Measurements from ENCODE around the gene NIPBL. TPM values are rescaled to one million over a fixed set of nuclear protein-coding genes. Genes with fewer than 3 reads are reported as not detected.

NIPBL gene
- total and polyA plus RNA-seq, 10 of the 15 experiments (the other 5 are each of a cell fraction or from before 2014, with no cell fraction given) = 10.4 to 50.4 (median 20.2) TPM

DNA sequence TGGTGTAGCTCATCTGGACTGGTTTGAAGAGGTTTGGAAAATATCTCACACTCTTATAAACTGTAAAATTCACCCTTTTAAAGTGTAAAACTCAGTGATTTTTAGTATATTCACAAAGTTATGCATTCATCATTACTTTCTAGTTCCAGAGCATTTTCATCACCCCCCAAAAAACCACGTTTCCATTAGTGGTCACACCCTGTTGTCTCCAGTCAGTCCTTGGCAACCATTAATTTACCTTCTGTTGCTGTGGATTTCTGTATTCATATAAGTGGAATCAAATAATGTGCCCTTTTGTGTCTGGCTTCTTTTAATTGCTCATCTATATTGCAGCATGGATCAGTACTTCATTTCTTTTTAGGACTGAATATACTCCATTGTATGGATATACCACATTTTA lies 18.4 kb downstream of the NIPBL start:
- Histone ChIP-seq H2AFZ (ENCODE audit: control insufficient read depth, low read depth, low read length) (no peak overlapping the region), H3K27me3 (replicated peaks in 1 of 2; ENCODE audit: control insufficient read depth in 2 of 2, insufficient read depth in 2 of 2, low read length in 1 of 2) (no peaks in the 10 kb centered on the region), H3K4me2 (ENCODE audit: control insufficient read depth, insufficient read depth) (no peak overlapping the region), H3K4me1 (ENCODE audit: control insufficient read depth, insufficient read depth, low read length) (no peaks in the 10 kb centered on the region), H3K27ac (ENCODE audit: control insufficient read depth, insufficient read depth) (no peak overlapping the region), H3K9ac (ENCODE audit: control insufficient read depth, insufficient read depth, low read length) (no peak overlapping the region), H3K4me3 (no peak overlapping the region), H3K9me3 (replicated peaks; ENCODE audit: control insufficient read depth, insufficient read depth, low read length) (peaks cover 7% of the 10 kb centered on the region; the same call in 2 of the 3 replicates), H3K36me3 (ENCODE audit: control insufficient read depth in 2 of 2, insufficient read depth in 2 of 2, low read length in 1 of 2) (peaks cover 0 to 1% of the 10 kb centered on the region in 2 experiments; a peak in 1 of 4 replicates), H4K20me1 (ENCODE audit: control insufficient read depth, insufficient read depth) (no peaks in the 10 kb centered on the region), H3K79me2 (ENCODE audit: control insufficient read depth, insufficient read depth, low read length) (peaks cover 81% of the 10 kb centered on the region)
- ChIA-PET RAD21 (ENCODE audit: unreplicated experiment) (no interaction called here), CTCF (interaction anchor here (0.7 to 1.0 kb wide), 2 partner anchors 10 to 27 kb away, joined by 3 read pairs; no protein-coding TSS in a partner anchor), POLR2A (no interaction called here), SMC1A (ENCODE audit: uncharacterized antibody, unreplicated experiment) (interaction anchor here (1.0 to 1.2 kb wide), 6 partner anchors 9 to 50 kb away, joined by 3 to 7 read pairs (median 4); no protein-coding TSS in a partner anchor)
- intact Hi-C loops (cut with micrococcal nuclease; ENCODE audit: unreplicated experiment) (no loop called here), in situ Hi-C loops (cut with MboI) (no loop called here)
- WGBS (ENCODE audit: insufficient coverage, insufficient replicate concordance, low lambda C conversion rate, missing lambda C conversion rate) = 96% methylated on average over 1 of the region's 1 CpG
- no peak for DNase-seq (ENCODE audit: low read depth, low spot score)
- no TSS peak for BruUV-seq (replicated peaks)
- no peak for FAIRE-seq
- ATAC-seq = peak; percentile 22; the same call in 1 of the 3 replicates
- TF ChIP-seq NBN (IDR thresholded peaks at IDR 0.05) (no peak), IRF4 (IDR thresholded peaks at IDR 0.05; ENCODE audit: low read depth, low read length) (no peak), SUZ12 (IDR thresholded peaks at IDR 0.05; ENCODE audit: unreplicated experiment) (no peak), TCF7 (IDR thresholded peaks at IDR 0.05; ENCODE audit: borderline replicate concordance) (no peak), STAT1 (conservative IDR thresholded peaks at IDR 0.05) (no peak), NFYB (IDR thresholded peaks at IDR 0.05; ENCODE audit: insufficient read depth, low read depth, low read length) (no peak), CBFB (IDR thresholded peaks at IDR 0.05; ENCODE audit: low read depth) (no peak), SREBF2 (IDR thresholded peaks at IDR 0.05; ENCODE audit: low read length) (no peak), RB1 (IDR thresholded peaks at IDR 0.05; ENCODE audit: borderline replicate concordance) (no peak)
- TF ChIP-seq, protein P1, sequence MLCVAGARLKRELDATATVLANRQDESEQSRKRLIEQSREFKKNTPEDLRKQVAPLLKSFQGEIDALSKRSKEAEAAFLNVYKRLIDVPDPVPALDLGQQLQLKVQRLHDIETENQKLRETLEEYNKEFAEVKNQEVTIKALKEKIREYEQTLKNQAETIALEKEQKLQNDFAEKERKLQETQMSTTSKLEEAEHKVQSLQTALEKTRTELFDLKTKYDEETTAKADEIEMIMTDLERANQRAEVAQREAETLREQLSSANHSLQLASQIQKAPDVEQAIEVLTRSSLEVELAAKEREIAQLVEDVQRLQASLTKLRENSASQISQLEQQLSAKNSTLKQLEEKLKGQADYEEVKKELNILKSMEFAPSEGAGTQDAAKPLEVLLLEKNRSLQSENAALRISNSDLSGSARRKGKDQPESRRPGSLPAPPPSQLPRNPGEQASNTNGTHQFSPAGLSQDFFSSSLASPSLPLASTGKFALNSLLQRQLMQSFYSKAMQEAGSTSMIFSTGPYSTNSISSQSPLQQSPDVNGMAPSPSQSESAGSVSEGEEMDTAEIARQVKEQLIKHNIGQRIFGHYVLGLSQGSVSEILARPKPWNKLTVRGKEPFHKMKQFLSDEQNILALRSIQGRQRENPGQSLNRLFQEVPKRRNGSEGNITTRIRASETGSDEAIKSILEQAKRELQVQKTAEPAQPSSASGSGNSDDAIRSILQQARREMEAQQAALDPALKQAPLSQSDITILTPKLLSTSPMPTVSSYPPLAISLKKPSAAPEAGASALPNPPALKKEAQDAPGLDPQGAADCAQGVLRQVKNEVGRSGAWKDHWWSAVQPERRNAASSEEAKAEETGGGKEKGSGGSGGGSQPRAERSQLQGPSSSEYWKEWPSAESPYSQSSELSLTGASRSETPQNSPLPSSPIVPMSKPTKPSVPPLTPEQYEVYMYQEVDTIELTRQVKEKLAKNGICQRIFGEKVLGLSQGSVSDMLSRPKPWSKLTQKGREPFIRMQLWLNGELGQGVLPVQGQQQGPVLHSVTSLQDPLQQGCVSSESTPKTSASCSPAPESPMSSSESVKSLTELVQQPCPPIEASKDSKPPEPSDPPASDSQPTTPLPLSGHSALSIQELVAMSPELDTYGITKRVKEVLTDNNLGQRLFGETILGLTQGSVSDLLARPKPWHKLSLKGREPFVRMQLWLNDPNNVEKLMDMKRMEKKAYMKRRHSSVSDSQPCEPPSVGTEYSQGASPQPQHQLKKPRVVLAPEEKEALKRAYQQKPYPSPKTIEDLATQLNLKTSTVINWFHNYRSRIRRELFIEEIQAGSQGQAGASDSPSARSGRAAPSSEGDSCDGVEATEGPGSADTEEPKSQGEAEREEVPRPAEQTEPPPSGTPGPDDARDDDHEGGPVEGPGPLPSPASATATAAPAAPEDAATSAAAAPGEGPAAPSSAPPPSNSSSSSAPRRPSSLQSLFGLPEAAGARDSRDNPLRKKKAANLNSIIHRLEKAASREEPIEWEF (IDR thresholded peaks at IDR 0.05; ENCODE audit: insufficient replicate concordance, low read depth, low read length) = no peak
- TF ChIP-seq, protein P2, sequence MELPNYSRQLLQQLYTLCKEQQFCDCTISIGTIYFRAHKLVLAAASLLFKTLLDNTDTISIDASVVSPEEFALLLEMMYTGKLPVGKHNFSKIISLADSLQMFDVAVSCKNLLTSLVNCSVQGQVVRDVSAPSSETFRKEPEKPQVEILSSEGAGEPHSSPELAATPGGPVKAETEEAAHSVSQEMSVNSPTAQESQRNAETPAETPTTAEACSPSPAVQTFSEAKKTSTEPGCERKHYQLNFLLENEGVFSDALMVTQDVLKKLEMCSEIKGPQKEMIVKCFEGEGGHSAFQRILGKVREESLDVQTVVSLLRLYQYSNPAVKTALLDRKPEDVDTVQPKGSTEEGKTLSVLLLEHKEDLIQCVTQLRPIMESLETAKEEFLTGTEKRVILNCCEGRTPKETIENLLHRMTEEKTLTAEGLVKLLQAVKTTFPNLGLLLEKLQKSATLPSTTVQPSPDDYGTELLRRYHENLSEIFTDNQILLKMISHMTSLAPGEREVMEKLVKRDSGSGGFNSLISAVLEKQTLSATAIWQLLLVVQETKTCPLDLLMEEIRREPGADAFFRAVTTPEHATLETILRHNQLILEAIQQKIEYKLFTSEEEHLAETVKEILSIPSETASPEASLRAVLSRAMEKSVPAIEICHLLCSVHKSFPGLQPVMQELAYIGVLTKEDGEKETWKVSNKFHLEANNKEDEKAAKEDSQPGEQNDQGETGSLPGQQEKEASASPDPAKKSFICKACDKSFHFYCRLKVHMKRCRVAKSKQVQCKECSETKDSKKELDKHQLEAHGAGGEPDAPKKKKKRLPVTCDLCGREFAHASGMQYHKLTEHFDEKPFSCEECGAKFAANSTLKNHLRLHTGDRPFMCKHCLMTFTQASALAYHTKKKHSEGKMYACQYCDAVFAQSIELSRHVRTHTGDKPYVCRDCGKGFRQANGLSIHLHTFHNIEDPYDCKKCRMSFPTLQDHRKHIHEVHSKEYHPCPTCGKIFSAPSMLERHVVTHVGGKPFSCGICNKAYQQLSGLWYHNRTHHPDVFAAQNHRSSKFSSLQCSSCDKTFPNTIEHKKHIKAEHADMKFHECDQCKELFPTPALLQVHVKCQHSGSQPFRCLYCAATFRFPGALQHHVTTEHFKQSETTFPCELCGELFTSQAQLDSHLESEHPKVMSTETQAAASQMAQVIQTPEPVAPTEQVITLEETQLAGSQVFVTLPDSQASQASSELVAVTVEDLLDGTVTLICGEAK (IDR thresholded peaks at IDR 0.05; ENCODE audit: borderline replicate concordance) = no peak
- TF ChIP-seq, protein P3, sequence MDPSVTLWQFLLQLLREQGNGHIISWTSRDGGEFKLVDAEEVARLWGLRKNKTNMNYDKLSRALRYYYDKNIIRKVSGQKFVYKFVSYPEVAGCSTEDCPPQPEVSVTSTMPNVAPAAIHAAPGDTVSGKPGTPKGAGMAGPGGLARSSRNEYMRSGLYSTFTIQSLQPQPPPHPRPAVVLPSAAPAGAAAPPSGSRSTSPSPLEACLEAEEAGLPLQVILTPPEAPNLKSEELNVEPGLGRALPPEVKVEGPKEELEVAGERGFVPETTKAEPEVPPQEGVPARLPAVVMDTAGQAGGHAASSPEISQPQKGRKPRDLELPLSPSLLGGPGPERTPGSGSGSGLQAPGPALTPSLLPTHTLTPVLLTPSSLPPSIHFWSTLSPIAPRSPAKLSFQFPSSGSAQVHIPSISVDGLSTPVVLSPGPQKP (IDR thresholded peaks at IDR 0.05; ENCODE audit: low read depth, low read length) = no peak
